Endothelial cell (in vitro differentiated cells): ENCODE results near the gene NNT. TPM values are rescaled to one million over a fixed set of nuclear protein-coding genes. Genes with fewer than 3 reads are reported as not detected.
"Not testable (repeated sequence)": the region's sequence is repeated elsewhere in the genome, so short reads cannot be mapped to it uniquely, and the experiment has no call there.

Experiments
- DNase-seq: peaks from one replicate; pipeline ENCODE4 v3.0.0; 2021; ENCODE audit warnings: low spot score
- H3K27ac Mint-ChIP-seq: one replicate; pipeline ENCODE4 v1.8.0; 2021; ENCODE audit warnings: mixed read lengths, inconsistent platforms; ENCODE audit not compliant: unreplicated experiment
- H3K27me3 Mint-ChIP-seq: one replicate; pipeline ENCODE4 v1.8.0; 2021; ENCODE audit warnings: mild to moderate bottlenecking, moderate library complexity, mixed read lengths, inconsistent platforms; ENCODE audit not compliant: unreplicated experiment
- H3K36me3 Mint-ChIP-seq: one replicate; pipeline ENCODE4 v1.8.0; 2021; ENCODE audit warnings: mild to moderate bottlenecking, low read depth, mixed read lengths, inconsistent platforms; ENCODE audit not compliant: unreplicated experiment
- H3K4me1 Mint-ChIP-seq: one replicate; pipeline ENCODE4 v1.8.0; 2021; ENCODE audit warnings: mild to moderate bottlenecking, mixed read lengths, inconsistent platforms; ENCODE audit not compliant: unreplicated experiment
- H3K4me3 Mint-ChIP-seq: one replicate; pipeline ENCODE4 v1.8.0; 2021; ENCODE audit warnings: mild to moderate bottlenecking, mixed read lengths, inconsistent platforms; ENCODE audit not compliant: unreplicated experiment
- H3K9me3 Mint-ChIP-seq: one replicate; pipeline ENCODE4 v1.8.0; 2021; ENCODE audit warnings: mixed read lengths, inconsistent platforms; ENCODE audit not compliant: unreplicated experiment
- CTCF ChIP-seq: fragments of 200-600 bp; sonication (generic); IDR thresholded peaks from one replicate; pipeline ENCODE4 v1.5.0; 2021; ENCODE audit warnings: antibody characterized with exemption; ENCODE audit not compliant: unreplicated experiment
- long read RNA-seq: library from polyadenylated mRNA; unstranded; transcript quantifications from one replicate; pipeline ENCODE4 v2.0.0, GENCODE V29; 2020; ENCODE audit not compliant: unreplicated experiment
- total RNA-seq: library from RNA; stranded (reverse); fragmentation: NEBNext Ultra II Directional; extraction: Animal tissue kit (Norgen Biotek cat#: 25700); gene quantifications from one replicate; pipeline ENCODE4 v1.2.1, GENCODE V29; 2021; ENCODE audit not compliant: unreplicated experiment

NNT gene
- total RNA-seq, result 21.7 TPM
- long read RNA-seq, full-length matches to known transcripts, result 1 of 1 reads
- long read RNA-seq, partial matches to known transcripts, result 0 of 1 reads
- long read RNA-seq, other reads (novel, unspliced or antisense), result 0 of 1 reads

- no peak for TF ChIP-seq CTCF
- H3K27me3 Mint-ChIP-seq, result peaks cover 10% of the 10 kb centered on the region
- peaks cover 15% of the 10 kb centered on the region for H3K4me1 Mint-ChIP-seq
- H3K27ac Mint-ChIP-seq, result peak within 1 kb of the TSS; percentile 27
- no peaks in the 10 kb centered on the region for H3K9me3 Mint-ChIP-seq
- peak within 1 kb of the TSS; percentile 95 for H3K4me3 Mint-ChIP-seq
- DNase-seq, result peak; percentile 52
- H3K36me3 Mint-ChIP-seq, result no peaks in the 10 kb centered on the region
Observed at GRCh38 chr5:43602461-43603343, at the start of gene NNT. NNT (plus strand) TSS chr5:43603180; CDS start chr5:43609196, 6,016 bp downstream.

GRCh38 chr5:43553381-43553780 is 49.6 kb upstream of the NNT start:
- Mint-ChIP-seq H3K4me3 (no peak overlapping the region), H3K4me1 (peaks cover 18% of the 10 kb centered on the region)

GRCh38 chr5:43554497-43554896 is 48.5 kb upstream of the NNT start:
- DNase-seq, result no peak
- no peak overlapping the region for H3K4me3 Mint-ChIP-seq
- TF ChIP-seq CTCF, result no peak
- H3K27me3 Mint-ChIP-seq, result peaks cover 12% of the 10 kb centered on the region
- H3K4me1 Mint-ChIP-seq, result peaks cover 18% of the 10 kb centered on the region
- H3K36me3 Mint-ChIP-seq, result peaks cover 8% of the 10 kb centered on the region
- H3K9me3 Mint-ChIP-seq, result no peaks in the 10 kb centered on the region
- no peak overlapping the region for H3K27ac Mint-ChIP-seq

More at GRCh38 chr5:43553381-43553780, 49.6 kb upstream of the NNT start:
- Mint-ChIP-seq H3K27me3 (peaks cover 11% of the 10 kb centered on the region), H3K27ac (no peak overlapping the region), H3K36me3 (peaks cover 13% of the 10 kb centered on the region), H3K9me3 (no peaks in the 10 kb centered on the region)
- TF ChIP-seq CTCF, result no peak
- DNase-seq, result no peak

GRCh38 chr5:43555895-43556606 is 46.9 kb upstream of the NNT start:
- TF ChIP-seq CTCF, result no peak
- peak; percentile 66 for DNase-seq
- peaks cover 12% of the 10 kb centered on the region for H3K27me3 Mint-ChIP-seq
- no peaks in the 10 kb centered on the region for H3K9me3 Mint-ChIP-seq
- peak overlapping the region; percentile 96 for H3K27ac Mint-ChIP-seq
- H3K36me3 Mint-ChIP-seq, result peaks cover 8% of the 10 kb centered on the region
- H3K4me1 Mint-ChIP-seq, result peaks cover 12% of the 10 kb centered on the region
- peak overlapping the region; percentile 97 for H3K4me3 Mint-ChIP-seq

- not testable (repeated sequence) for H3K36me3 Mint-ChIP-seq, DNase-seq, H3K27ac Mint-ChIP-seq, H3K4me3 Mint-ChIP-seq, H3K9me3 Mint-ChIP-seq, H3K4me1 Mint-ChIP-seq
- H3K27me3 Mint-ChIP-seq, result peaks cover 12% of the 10 kb centered on the region
Observed at GRCh38 chr5:43556607-43556856, 46.4 kb upstream of the NNT start.
